ENCODE results near the gene DMRT1.

The DMRT1 gene

DNA sequence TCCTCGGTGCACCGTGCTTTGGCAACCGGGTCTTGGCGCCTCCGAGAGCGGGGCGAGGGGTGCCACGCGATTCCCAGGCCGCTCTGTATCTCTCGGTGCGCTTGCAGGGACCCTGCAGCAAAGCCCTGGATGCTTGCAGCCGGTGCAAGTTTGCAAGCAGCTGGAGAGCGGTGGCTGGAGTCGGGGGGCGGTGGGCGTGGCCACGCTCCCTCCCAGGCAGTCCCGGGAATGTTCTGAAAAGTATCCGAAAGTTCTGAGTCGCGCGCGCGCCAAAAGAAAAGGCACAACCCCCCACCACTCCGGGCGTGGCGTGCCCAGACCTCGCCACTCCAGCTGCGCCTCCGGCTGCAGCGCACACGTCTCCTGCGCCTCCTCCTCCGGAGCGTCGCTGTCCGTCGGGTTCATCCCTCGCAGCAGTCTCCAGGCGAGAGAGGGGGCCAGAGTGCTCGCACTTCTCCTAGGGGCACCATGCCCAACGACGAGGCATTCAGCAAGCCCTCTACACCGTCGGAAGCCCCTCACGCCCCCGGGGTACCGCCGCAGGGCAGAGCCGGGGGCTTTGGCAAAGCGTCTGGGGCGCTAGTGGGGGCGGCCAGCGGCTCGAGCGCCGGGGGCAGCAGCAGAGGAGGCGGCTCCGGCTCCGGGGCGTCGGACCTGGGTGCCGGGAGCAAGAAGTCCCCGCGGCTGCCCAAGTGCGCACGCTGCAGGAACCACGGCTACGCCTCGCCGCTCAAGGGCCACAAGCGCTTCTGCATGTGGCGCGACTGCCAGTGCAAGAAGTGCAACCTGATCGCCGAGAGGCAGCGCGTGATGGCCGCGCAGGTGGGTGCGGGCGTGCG is at the start of gene DMRT1:
Gene DMRT1, plus strand, starts transcription at position 327 of the 839 bp plus-strand sequence. Its CDS starts 142 bp downstream, at position 469.
- TF ChIP-seq GATA1 (IDR thresholded peaks at IDR 0.05; ENCODE audit: low read depth, low read length), result no peak
- TF ChIP-seq POLR2A (IDR thresholded peaks at IDR 0.05; ENCODE audit: low read length), result no peak
- DNase-seq, result no peak

DNA sequence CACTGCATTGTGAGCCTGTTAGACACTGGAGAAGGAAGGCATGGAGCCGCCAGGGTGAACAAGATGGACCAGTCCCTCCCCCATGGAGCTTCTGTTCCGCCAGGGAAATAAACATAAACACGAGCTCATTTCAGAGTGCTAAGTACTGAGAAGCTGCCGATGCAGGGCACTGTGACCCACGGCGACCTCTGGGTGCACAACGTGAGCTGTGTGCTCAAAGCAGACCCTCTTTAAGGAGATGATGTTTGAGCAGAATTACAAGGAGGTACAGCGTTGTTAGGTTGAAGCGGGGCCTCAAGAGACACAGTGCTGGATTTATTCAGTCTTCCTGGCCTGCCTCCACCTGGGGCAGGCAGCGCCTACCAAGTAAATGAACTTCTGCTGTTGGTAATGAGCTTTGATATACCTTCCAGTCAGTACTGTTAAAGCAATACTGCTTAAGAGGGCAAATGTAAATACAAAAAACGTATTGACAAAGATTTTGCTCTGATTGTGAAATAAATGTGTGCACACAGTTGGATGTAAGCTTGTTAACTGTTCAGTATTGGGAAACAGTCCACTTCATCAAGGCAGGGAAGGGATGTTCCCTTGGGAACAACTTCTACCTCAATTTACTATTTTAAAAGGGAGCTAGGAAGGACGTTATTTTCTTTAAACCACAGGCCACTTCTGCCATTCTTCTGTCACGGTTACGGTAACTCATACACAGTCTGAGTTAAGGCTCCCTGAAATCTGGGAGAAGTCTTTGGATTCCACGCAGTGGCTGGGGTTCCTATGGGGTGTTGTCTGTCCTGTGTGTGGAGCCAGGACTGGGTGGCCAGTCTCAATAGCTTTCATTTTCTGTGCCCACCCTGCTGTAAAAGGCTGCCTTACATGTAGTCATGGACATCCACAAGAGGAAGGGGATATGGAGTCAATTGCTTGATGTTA is 48.9 kb upstream of the DMRT1 start:
- DNase-seq, result no peak

DNA sequence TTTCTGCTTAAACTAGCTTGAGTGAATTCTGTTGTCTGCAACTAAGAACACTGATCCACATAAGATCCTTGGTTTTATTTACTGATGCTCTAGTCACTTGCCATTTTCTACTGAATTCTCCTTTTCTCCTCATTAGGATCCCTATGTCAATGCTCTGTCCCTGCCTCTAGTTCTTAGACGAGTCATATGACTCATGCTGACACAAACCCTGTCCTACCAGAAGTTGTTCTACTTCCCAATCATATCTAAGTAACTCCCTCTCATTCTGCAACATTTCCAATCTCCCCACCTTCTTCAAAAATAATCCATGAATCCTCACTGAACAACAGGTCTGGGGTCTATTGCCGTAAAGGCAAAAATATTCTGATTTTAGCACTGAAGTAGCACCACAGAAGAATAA is 47.1 kb upstream of the DMRT1 start:
- TF ChIP-seq GATA1 (IDR thresholded peaks at IDR 0.05; ENCODE audit: low read depth, low read length) (no peak), POLR2A (IDR thresholded peaks at IDR 0.05; ENCODE audit: low read length) (no peak)
- no peak for DNase-seq

More for the DNA sequence above, 48.9 kb upstream of the DMRT1 start:
- TF ChIP-seq GATA1 (IDR thresholded peaks at IDR 0.05; ENCODE audit: low read depth, low read length) (no peak), POLR2A (IDR thresholded peaks at IDR 0.05; ENCODE audit: low read length) (no peak)

DNA sequence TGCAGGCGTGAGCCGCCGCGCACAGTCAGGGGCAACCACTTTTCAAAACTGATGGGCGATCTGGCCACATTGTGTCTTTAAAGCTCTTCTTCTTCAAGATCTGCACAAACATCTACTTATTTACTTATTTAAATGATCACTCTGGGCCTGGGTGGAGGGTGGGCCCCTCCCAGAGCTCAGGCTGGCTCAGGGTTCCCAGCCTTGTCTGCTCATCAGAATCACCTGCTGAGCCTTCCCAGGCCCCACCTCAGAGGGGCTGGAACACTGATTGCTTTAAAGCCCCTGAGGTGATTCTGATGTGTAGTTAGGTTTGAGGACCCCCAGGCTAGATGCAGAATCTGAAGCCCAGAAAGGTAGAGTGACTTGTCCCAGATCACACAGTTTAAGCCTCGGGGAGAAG is 45.6 kb upstream of the DMRT1 start:
- no peak for TF ChIP-seq POLR2A (IDR thresholded peaks at IDR 0.05; ENCODE audit: low read length)
- no peak for TF ChIP-seq GATA1 (IDR thresholded peaks at IDR 0.05; ENCODE audit: low read depth, low read length)
- DNase-seq, result no peak

DNA sequence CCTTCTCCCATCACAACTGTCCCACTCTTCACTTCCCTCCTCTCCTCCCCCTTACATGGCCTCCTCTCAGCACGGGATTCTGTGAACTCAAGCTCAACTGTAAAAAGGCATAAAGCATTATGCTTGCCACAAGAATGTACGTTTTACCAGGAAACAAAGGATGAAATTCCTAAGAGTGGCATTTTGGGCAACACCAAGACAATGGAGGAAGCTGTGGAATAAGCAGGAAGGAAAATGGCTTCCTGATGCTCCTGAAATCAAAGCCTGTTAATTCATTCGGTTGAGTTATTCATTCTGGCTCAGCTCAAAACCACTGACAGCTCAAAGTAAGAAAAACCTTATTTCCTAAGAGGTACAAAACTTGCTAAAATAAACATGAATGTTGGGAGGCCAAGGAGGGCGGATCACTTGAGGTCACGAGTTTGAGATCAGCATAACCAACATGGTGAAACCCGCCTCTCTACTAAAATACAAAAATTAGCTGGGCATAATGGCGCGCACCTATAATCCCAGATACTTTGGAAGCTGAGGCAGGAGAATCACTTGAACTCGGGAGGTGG is 40.8 kb upstream of the DMRT1 start:
- TF ChIP-seq POLR2A (IDR thresholded peaks at IDR 0.05; ENCODE audit: low read length) (no peak), GATA1 (IDR thresholded peaks at IDR 0.05; ENCODE audit: low read depth, low read length) (no peak)
- no peak for DNase-seq

DNA sequence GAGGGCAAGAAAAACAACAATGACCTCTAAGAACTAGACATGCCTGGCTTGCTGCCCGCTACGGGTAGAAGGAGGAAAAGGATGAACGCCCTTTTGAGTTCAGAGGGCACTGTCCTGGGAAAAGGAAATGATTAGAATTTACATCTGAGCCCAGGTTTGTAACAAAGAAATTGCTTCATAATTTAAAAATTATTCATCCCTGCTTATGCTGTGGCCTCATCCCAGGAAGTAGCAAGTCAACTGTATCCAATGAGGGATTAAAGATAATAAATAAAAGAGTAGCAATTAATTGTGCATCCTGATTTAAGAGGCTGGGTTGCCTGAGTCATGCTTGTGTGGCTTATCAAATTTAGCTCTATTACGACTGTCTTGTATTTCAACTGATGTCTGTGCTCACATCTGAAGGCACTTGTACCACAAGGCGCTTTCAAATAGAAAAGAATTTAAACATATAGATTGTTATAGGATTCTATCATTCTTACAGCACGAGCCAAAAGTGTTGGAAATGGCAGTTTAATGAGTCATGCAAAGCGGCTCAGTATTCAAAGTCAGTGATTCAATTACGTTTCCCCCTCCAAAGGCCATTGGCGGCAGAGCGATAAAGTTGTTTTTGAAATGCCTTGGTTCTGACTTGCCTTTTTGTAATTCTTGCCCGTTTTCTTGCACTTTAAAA is 40.0 kb upstream of the DMRT1 start:
- TF ChIP-seq GATA1 (IDR thresholded peaks at IDR 0.05; ENCODE audit: low read depth, low read length) (no peak), POLR2A (IDR thresholded peaks at IDR 0.05; ENCODE audit: low read length) (no peak)
- no peak for DNase-seq

DNA sequence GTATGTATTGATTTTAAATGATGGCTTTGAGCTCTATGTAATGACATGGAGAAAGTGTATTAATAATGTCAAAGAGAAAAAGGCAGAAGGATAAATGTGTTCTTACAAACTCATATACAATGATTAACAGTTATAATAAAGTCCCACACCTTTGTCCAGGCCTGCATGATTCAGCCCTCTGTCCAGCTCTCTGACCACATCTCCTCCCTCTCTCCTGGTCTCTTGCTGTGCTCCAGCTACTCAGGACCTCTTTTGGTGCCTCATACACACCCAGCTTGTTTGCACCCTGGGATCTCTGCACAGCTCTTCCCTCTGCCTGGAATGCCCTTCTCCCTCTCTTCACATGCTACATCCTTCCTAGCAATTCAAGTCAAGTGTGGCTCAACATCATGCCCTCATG is 37.5 kb upstream of the DMRT1 start:
- TF ChIP-seq GATA1 (IDR thresholded peaks at IDR 0.05; ENCODE audit: low read depth, low read length) (no peak), POLR2A (IDR thresholded peaks at IDR 0.05; ENCODE audit: low read length) (no peak)
- no peak for DNase-seq

DNA sequence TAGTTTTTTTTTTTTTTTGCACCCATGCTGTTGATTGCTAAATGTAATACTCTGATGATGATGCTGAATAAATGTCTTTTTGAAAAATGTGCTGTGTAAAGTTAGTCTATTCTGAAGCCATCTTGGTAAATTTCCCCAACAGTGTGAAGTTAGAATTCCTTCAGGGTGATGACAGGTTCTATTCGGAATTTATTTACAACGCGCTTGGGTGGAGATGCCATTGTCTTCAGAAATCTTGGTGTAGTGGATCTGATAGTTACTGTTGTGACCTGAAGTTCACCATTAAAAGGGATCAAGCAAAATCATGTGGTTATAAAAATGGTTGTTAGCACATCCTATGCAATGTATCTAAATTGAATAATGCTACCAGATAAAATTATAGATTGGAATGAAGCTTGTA is 36.3 kb upstream of the DMRT1 start:
- no peak for TF ChIP-seq POLR2A (IDR thresholded peaks at IDR 0.05; ENCODE audit: low read length)
- TF ChIP-seq GATA1 (IDR thresholded peaks at IDR 0.05; ENCODE audit: low read depth, low read length), result no peak
- no peak for DNase-seq

DNA sequence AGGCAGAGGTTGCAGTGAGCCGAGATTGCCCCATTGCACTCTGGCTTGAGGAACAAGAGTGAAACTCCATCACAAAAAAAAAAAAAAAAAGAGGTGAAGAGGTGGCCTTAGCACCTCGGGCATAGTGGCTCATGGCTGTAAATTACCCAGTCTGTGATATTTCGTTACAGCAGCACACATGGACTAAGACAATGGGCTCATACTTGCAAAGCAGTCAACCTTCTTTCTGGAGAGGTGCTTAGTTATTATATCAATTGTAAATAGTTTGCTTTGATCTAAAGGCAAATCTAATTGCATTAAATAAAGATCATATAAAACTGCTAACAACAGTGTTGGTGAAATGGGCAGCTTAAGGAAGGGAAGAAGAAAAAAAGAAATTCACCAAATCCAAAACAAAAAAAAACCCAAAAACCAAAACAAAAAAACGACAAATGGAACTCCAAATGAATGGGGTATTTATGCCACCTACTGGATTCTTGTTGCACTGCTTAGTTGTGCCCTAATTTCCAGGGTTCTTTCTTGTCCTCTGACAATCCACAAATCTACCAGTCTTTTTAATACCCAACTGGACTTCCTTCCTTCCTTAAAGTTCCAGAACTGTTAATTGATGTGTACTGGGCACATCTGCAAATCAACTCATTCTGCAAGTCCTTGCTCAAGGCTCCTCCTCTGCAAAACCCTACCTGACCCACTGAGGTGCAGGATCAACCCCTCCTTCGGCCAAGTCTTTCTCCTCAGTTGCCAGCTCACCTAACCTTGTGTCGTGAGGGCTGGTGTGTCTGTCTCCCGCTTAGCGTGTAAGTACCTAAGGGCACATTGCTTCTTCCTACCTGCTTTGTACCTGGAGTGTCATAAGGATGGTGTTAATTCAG is 35.0 kb upstream of the DMRT1 start:
- peak; percentile 13 to 29 for DNase-seq
- TF ChIP-seq POLR2A (IDR thresholded peaks at IDR 0.05; ENCODE audit: low read length), result no peak
- TF ChIP-seq GATA1 (IDR thresholded peaks at IDR 0.05; ENCODE audit: low read depth, low read length), result no peak

DNA sequence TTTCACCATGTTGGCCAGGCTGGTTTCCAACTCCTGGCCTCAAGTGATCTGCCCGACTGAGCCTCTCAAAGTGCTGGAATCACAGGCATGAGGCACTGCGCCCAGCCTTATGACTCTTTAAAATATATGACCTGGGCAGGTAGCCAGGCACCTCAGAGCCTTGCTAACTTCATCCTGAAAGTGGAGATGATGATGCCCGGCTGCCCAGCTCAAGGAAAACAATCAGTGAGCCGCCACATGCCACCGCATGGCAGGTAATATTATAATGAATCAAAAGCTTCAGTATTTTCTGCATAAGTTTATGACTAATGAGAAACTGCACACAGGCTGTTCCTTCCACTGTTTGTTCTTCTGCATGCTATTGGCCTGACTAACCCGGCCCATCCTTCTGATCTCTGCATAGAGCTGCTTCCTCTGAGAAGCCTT is 30.4 kb upstream of the DMRT1 start:
- no peak for TF ChIP-seq POLR2A (IDR thresholded peaks at IDR 0.05; ENCODE audit: low read length)
- no peak for TF ChIP-seq GATA1 (IDR thresholded peaks at IDR 0.05; ENCODE audit: low read depth, low read length)
- no peak for DNase-seq

DNA sequence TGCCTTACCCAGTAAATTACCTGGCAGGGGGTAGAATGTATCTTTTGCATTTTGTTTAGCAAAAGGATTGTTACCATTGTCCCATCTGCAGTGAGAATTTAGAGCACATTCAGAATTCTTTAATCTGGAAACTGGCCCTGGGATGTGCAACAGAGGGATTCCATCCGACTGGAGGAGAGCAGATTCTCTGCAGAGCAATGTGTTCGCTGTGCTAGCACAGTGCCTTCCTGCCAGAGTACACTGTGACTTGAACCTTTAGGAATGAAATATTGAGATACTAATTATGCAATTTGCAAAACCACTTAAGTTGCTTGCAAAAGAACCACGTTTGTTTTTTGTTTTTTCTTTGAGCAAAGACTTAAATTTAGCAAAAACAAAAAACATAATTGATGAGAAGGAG is 22.5 kb upstream of the DMRT1 start:
- DNase-seq, result no peak

DNA sequence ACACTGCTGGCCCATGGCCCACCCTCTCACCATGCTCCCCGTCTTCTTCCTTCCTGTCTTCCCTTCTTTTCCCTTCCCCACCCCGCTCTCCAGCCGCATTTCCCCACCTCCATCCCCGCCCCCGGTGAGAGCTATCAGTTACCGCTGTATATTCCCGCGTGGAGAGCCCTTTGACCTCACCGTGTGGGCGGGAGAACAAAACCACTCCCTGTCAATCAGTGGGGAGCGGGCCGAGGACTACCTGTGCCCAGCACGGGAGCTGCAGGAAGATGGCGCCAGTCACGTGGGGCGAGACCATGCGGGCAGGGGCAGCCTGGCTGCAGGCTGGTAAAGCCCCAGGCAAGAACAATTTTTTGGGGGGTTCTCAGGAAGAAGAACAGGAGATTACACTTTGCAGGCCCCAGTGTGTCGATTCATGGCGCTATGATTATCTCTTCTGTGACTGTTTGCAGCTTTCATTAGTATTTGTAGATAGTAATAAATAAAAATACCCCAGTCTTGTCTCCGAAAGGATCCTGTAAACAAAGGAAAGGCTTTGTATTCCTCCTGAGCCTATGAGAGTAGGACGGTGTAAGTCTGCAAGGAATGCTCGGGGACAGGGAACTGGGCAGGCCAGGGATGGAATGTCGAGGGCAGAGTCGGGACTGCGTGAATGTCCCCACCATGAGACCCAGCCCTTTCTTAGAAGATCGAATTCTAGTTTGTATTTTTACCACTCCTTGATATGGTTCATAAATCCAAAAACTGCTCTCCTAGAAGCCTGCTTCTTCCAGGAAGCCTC is 14.8 kb upstream of the DMRT1 start:
- no peak for DNase-seq
- TF ChIP-seq POLR2A (IDR thresholded peaks at IDR 0.05; ENCODE audit: low read length), result no peak
- TF ChIP-seq GATA1 (IDR thresholded peaks at IDR 0.05; ENCODE audit: low read depth, low read length), result no peak

More for the DNA sequence above, 22.5 kb upstream of the DMRT1 start:
- TF ChIP-seq GATA1 (IDR thresholded peaks at IDR 0.05; ENCODE audit: low read depth, low read length) (no peak), POLR2A (IDR thresholded peaks at IDR 0.05; ENCODE audit: low read length) (no peak)
